ENCODE results near the gene USF2. TPM values are rescaled to one million over a fixed set of nuclear protein-coding genes. Genes with fewer than 3 reads are reported as not detected.

Gene USF2
- total and polyA plus RNA-seq, 10 of the 15 experiments (the other 5 are each of a cell fraction or from before 2014, with no cell fraction given) = 0.56 to 157 (median 65.5) TPM

GRCh38 chr19:35307931-35308330 lies 39.2 kb downstream of the USF2 start:
- H3K36me3 ChIP-seq (ENCODE audit: control insufficient read depth in 2 of 2, insufficient read depth in 2 of 2, low read length in 1 of 2) = no peaks in the 10 kb centered on the region; a peak in 1 of 4 replicates
- ChIA-PET RAD21 (ENCODE audit: unreplicated experiment) (interaction anchor here (0.9 to 1.8 kb wide), 4 partner anchors 15 to 45 kb away, joined by 3 to 6 read pairs (median 4); no protein-coding TSS in a partner anchor), SMC1A (ENCODE audit: uncharacterized antibody, unreplicated experiment) (interaction anchor here (0.8 to 1.9 kb wide), 9 partner anchors 8 to 110 kb away, joined by 3 to 6 read pairs (median 3); no protein-coding TSS in a partner anchor), POLR2A (interaction anchor here (1.0 to 1.3 kb wide), 2 partner anchors 19 to 26 kb away, joined by 3 read pairs; no protein-coding TSS in a partner anchor), CTCF (interaction anchor here (1.0 to 1.4 kb wide), 5 partner anchors 12 to 46 kb away, joined by 3 to 8 read pairs (median 4); no protein-coding TSS in a partner anchor)
- WGBS (ENCODE audit: insufficient coverage, insufficient replicate concordance, low lambda C conversion rate, missing lambda C conversion rate) = 80% methylated on average over 10 of the region's 10 CpGs
- H3K4me2 ChIP-seq (ENCODE audit: control insufficient read depth, insufficient read depth) = no peak overlapping the region
- H2AFZ ChIP-seq (ENCODE audit: control insufficient read depth, low read depth, low read length) = no peak overlapping the region
- H3K27ac ChIP-seq (ENCODE audit: control insufficient read depth, insufficient read depth) = no peak overlapping the region
- H3K4me3 ChIP-seq = no peak overlapping the region
- no peak for DNase-seq (ENCODE audit: low read depth, low spot score)
- no peak for ATAC-seq
- intact Hi-C loops (cut with micrococcal nuclease; ENCODE audit: unreplicated experiment) = loop anchor here (5.0 kb wide), 1 partner anchor 39 kb away; the partner anchor contains the start of gene FFAR1
- no peak overlapping the region for H3K9ac ChIP-seq (ENCODE audit: control insufficient read depth, insufficient read depth, low read length)
- no TSS peak for BruUV-seq (replicated peaks)
- H4K20me1 ChIP-seq (ENCODE audit: control insufficient read depth, insufficient read depth) = no peaks in the 10 kb centered on the region
- H3K27me3 ChIP-seq (replicated peaks in 1 of 2; ENCODE audit: control insufficient read depth in 2 of 2, insufficient read depth in 2 of 2, low read length in 1 of 2) = no peaks in the 10 kb centered on the region
- in situ Hi-C loops (cut with MboI) = no loop called here
- FAIRE-seq = no peak
- no peaks in the 10 kb centered on the region for H3K79me2 ChIP-seq (ENCODE audit: control insufficient read depth, insufficient read depth, low read length)
- no peaks in the 10 kb centered on the region for H3K9me3 ChIP-seq (replicated peaks; ENCODE audit: control insufficient read depth, insufficient read depth, low read length)
- no peaks in the 10 kb centered on the region for H3K4me1 ChIP-seq (ENCODE audit: control insufficient read depth, insufficient read depth, low read length)
- TF ChIP-seq, protein P1, sequence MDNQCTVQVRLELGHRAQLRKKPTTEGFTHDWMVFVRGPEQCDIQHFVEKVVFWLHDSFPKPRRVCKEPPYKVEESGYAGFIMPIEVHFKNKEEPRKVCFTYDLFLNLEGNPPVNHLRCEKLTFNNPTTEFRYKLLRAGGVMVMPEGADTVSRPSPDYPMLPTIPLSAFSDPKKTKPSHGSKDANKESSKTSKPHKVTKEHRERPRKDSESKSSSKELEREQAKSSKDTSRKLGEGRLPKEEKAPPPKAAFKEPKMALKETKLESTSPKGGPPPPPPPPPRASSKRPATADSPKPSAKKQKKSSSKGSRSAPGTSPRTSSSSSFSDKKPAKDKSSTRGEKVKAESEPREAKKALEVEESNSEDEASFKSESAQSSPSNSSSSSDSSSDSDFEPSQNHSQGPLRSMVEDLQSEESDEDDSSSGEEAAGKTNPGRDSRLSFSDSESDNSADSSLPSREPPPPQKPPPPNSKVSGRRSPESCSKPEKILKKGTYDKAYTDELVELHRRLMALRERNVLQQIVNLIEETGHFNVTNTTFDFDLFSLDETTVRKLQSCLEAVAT (IDR thresholded peaks at IDR 0.05) = no peak
- TF ChIP-seq EZH2 (IDR thresholded peaks at IDR 0.05; ENCODE audit: borderline replicate concordance, control insufficient read depth, low read depth, low read length) (no peak), EED (IDR thresholded peaks at IDR 0.05; ENCODE audit: low read depth) (no peak), SREBF2 (IDR thresholded peaks at IDR 0.05; ENCODE audit: low read length) (no peak), BACH1 (IDR thresholded peaks at IDR 0.05; ENCODE audit: borderline replicate concordance) (no peak), ZNF384 (IDR thresholded peaks at IDR 0.05; ENCODE audit: borderline replicate concordance, low read depth, low read length) (no peak), BMI1 (IDR thresholded peaks at IDR 0.05; ENCODE audit: borderline replicate concordance) (no peak), PML (IDR thresholded peaks at IDR 0.05; ENCODE audit: low read length) (no peak), ZBTB40 (IDR thresholded peaks at IDR 0.05; ENCODE audit: borderline replicate concordance) (no peak), SUZ12 (IDR thresholded peaks at IDR 0.05; ENCODE audit: unreplicated experiment) (no peak), USF2 (IDR thresholded peaks at IDR 0.05; ENCODE audit: borderline replicate concordance, low read depth, low read length) (no peak), GABPA (IDR thresholded peaks at IDR 0.05; ENCODE audit: low read depth) (no peak), CHD2 (IDR thresholded peaks at IDR 0.05; ENCODE audit: borderline replicate concordance, low read depth, low read length) (no peak), NR2C1 (IDR thresholded peaks at IDR 0.05) (no peak)
- TF ChIP-seq, protein P2, sequence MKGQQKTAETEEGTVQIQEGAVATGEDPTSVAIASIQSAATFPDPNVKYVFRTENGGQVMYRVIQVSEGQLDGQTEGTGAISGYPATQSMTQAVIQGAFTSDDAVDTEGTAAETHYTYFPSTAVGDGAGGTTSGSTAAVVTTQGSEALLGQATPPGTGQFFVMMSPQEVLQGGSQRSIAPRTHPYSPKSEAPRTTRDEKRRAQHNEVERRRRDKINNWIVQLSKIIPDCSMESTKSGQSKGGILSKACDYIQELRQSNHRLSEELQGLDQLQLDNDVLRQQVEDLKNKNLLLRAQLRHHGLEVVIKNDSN (IDR thresholded peaks at IDR 0.05; ENCODE audit: borderline replicate concordance, extremely low read length, insufficient read depth, low read depth, low read length) = no peak
- TF ChIP-seq, protein P3, sequence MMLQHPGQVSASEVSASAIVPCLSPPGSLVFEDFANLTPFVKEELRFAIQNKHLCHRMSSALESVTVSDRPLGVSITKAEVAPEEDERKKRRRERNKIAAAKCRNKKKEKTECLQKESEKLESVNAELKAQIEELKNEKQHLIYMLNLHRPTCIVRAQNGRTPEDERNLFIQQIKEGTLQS (IDR thresholded peaks at IDR 0.05; ENCODE audit: borderline replicate concordance, extremely low read depth, low read depth, low read length) = no peak
